ENCODE data around the gene CDK5R1.

Gene CDK5R1

DNA sequence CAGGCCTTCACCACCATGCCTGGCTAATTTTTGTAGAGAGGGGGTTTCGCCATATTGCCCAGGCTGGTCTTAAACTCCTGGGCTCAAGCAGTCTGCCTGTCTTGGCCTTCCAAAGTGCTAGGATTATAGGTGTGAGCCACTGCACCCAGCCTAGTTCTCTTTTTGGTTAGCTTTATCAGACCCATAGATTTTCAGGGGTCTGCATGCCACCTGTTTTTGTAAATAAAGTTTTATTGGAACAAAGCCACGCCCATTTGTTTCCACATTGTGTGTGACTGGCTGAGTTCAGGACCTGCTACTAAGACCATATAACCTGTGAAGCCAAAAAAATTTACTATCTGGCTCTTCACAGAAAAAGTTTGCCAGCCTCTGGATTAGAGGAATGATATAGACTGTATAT lies 34.9 kb upstream of the CDK5R1 start:
- H3K36me3 ChIP-seq (ENCODE audit: insufficient read depth, low read depth, low read length), result peaks cover 95% of the 10 kb centered on the region
- no peaks in the 10 kb centered on the region for H3K27me3 ChIP-seq (ENCODE audit: insufficient read depth, low read length)
- H3K9ac ChIP-seq (ENCODE audit: low read depth, low read length), result no peak overlapping the region
- no peaks in the 10 kb centered on the region for H3K4me1 ChIP-seq (ENCODE audit: insufficient read depth, low read length)
- H3K4me3 ChIP-seq (ENCODE audit: low read length), result no peak overlapping the region
- H3K27ac ChIP-seq (ENCODE audit: low read length), result no peak overlapping the region
- no peaks in the 10 kb centered on the region for H3K9me3 ChIP-seq (ENCODE audit: insufficient read depth, low read depth, low read length)

- no peaks in the 10 kb centered on the region for H3K9me3 ChIP-seq (ENCODE audit: insufficient read depth, low read depth, low read length)
- peaks cover 95% of the 10 kb centered on the region for H3K36me3 ChIP-seq (ENCODE audit: insufficient read depth, low read depth, low read length)
- H3K4me1 ChIP-seq (ENCODE audit: insufficient read depth, low read length), result no peaks in the 10 kb centered on the region
- H3K4me3 ChIP-seq (ENCODE audit: low read length), result no peak overlapping the region
- no peak overlapping the region for H3K9ac ChIP-seq (ENCODE audit: low read depth, low read length)
- no peak overlapping the region for H3K27ac ChIP-seq (ENCODE audit: low read length)
- no peaks in the 10 kb centered on the region for H3K27me3 ChIP-seq (ENCODE audit: insufficient read depth, low read length)
Measured at GRCh38 chr17:32452281-32452680, 34.5 kb upstream of the CDK5R1 start.

DNA sequence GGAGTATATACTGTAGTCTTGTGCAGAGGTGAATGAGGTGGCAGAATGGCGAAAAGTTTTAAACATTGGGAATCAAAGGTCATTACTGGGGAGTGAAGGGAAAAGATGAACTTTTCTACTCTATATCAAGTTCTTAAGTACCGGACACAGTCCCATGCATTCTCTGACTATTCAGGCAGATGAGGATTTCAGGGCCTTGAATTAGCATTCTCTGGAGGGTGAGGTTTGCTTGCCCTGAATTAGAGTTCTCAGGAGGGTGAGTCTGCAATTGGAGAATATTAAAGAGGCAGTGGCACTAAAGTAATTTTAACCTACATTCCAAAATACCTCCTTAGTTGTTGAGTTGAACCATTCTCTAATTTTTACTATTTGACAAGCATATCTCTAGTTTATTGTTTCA lies 33.4 kb upstream of the CDK5R1 start:
- H3K4me3 ChIP-seq (ENCODE audit: low read length), result no peak overlapping the region
- no peaks in the 10 kb centered on the region for H3K27me3 ChIP-seq (ENCODE audit: insufficient read depth, low read length)
- no peak overlapping the region for H3K27ac ChIP-seq (ENCODE audit: low read length)
- peaks cover 95% of the 10 kb centered on the region for H3K36me3 ChIP-seq (ENCODE audit: insufficient read depth, low read depth, low read length)
- H3K4me1 ChIP-seq (ENCODE audit: insufficient read depth, low read length), result no peaks in the 10 kb centered on the region
- no peak overlapping the region for H3K9ac ChIP-seq (ENCODE audit: low read depth, low read length)
- H3K9me3 ChIP-seq (ENCODE audit: insufficient read depth, low read depth, low read length), result no peaks in the 10 kb centered on the region

DNA sequence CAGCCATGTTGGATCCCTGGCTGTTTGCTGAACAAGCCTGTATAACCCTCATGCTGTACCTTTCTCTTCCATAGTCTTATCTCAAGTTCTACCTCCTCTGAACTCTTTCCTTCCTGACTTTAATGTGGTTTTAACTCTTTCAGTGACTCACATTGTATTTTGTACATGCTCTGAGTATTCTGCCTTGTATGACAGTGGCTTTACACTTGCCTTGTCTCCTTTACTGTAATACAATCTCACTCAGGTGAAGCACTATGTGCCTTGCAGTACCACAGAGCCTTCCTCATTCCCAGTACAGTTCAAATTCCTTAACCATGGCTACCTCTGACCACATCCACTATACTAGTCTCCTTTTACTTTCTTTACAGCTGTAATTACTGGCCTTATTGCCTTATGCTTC lies 28.4 kb upstream of the CDK5R1 start:
- no peaks in the 10 kb centered on the region for H3K27me3 ChIP-seq (ENCODE audit: insufficient read depth, low read length)
- H3K4me3 ChIP-seq (ENCODE audit: low read length), result no peak overlapping the region
- H3K4me1 ChIP-seq (ENCODE audit: insufficient read depth, low read length), result no peaks in the 10 kb centered on the region
- no peaks in the 10 kb centered on the region for H3K9me3 ChIP-seq (ENCODE audit: insufficient read depth, low read depth, low read length)
- H3K9ac ChIP-seq (ENCODE audit: low read depth, low read length), result no peak overlapping the region
- H3K27ac ChIP-seq (ENCODE audit: low read length), result no peak overlapping the region
- peaks cover 86% of the 10 kb centered on the region for H3K36me3 ChIP-seq (ENCODE audit: insufficient read depth, low read depth, low read length)

- no peaks in the 10 kb centered on the region for H3K9me3 ChIP-seq (ENCODE audit: insufficient read depth, low read depth, low read length)
- H3K4me3 ChIP-seq (ENCODE audit: low read length), result no peak overlapping the region
Measured at GRCh38 chr17:32460054-32460453, 26.7 kb upstream of the CDK5R1 start.

DNA sequence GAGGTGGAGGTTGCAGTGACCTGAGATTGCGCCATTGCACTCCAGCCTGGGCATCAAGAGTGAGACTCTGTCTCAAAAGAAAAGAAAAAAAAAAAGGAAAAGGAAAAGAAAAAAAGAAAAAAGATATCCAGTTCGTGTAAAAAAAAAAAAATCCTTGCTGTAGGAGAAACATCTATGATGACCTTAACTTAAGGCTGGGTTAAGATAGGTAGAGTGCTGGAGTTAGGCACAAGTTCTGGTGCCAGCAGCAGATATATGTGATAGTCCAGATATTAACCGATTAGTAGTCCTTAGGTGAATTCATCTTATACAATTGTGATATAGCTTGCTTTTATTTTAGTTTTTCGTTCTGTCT lies 25.3 kb upstream of the CDK5R1 start:
- H3K9me3 ChIP-seq (ENCODE audit: insufficient read depth, low read depth, low read length), result no peaks in the 10 kb centered on the region

More at GRCh38 chr17:32460054-32460453, 26.7 kb upstream of the CDK5R1 start:
- no peaks in the 10 kb centered on the region for H3K4me1 ChIP-seq (ENCODE audit: insufficient read depth, low read length)
- H3K27me3 ChIP-seq (ENCODE audit: insufficient read depth, low read length), result no peaks in the 10 kb centered on the region
- H3K36me3 ChIP-seq (ENCODE audit: insufficient read depth, low read depth, low read length), result peaks cover 86% of the 10 kb centered on the region
- no peak overlapping the region for H3K9ac ChIP-seq (ENCODE audit: low read depth, low read length)
- no peak overlapping the region for H3K27ac ChIP-seq (ENCODE audit: low read length)

DNA sequence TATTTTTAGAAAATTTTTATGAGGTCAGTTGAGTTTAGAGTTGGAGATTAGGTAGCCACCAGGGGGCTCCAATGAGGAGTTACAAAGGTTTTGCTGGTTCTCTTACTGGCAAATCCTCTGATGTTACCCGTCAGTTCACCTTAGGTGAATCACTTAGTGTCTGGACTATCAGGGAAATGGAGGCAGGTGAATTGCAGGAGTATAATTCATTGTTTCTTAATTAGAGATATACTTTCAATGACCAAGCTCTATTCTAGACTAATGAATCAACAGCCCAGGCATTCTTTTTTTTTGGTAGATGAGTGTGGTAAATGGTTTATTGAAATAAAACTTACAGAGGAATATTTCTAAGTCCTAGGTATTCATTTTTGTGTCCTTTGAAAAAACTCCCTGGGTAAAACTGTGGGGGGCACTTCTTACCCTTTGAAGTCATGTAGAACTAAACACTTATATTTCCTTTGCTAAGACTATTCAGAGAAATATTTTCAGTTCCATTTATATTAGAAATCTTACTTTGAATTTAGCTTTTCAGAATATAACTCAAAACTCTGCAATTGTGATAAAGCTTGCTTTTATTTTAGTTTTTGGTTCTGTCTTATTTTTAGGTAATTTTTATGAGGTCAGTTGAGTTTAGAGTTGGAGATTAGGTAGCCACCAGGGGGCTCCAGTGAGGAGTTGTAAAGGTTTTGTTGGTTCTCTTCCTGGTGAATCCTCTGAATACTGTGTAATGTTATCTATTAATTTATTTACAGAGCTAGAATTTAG lies 24.8 kb upstream of the CDK5R1 start:
- Histone ChIP-seq H3K4me1 (ENCODE audit: insufficient read depth, low read length) (no peaks in the 10 kb centered on the region), H3K9me3 (ENCODE audit: insufficient read depth, low read depth, low read length) (no peaks in the 10 kb centered on the region), H3K9ac (ENCODE audit: low read depth, low read length) (no peak overlapping the region), H3K27ac (ENCODE audit: low read length) (no peak overlapping the region), H3K27me3 (ENCODE audit: insufficient read depth, low read length) (no peaks in the 10 kb centered on the region), H3K4me3 (ENCODE audit: low read length) (no peak overlapping the region), H3K36me3 (ENCODE audit: insufficient read depth, low read depth, low read length) (peaks cover 90% of the 10 kb centered on the region)

More for the DNA sequence above, 25.3 kb upstream of the CDK5R1 start:
- H3K27me3 ChIP-seq (ENCODE audit: insufficient read depth, low read length), result no peaks in the 10 kb centered on the region
- no peak overlapping the region for H3K9ac ChIP-seq (ENCODE audit: low read depth, low read length)
- no peak overlapping the region for H3K4me3 ChIP-seq (ENCODE audit: low read length)
- H3K36me3 ChIP-seq (ENCODE audit: insufficient read depth, low read depth, low read length), result peaks cover 89% of the 10 kb centered on the region
- H3K4me1 ChIP-seq (ENCODE audit: insufficient read depth, low read length), result no peaks in the 10 kb centered on the region
- H3K27ac ChIP-seq (ENCODE audit: low read length), result no peak overlapping the region

DNA sequence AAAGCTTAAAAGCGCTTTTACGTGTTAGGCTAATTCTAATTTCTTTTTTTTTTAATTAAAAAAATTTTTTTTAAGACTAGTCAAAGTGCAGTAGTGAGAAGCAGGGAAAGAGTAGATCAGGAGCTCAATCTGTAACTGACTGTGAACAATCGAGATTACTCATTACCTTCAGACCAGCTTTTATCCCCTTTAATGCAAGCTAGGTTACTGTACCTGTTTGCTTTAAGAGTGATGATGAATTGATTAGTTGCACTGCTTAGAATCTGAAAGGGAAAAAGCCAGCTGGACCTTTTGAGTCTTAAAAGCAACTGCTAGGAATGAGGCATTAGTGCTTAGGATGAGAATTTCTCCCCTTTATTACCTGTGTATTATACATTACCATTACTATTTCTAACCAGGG lies 23.5 kb upstream of the CDK5R1 start:
- H3K27ac ChIP-seq (ENCODE audit: low read length), result no peak overlapping the region
- H3K27me3 ChIP-seq (ENCODE audit: insufficient read depth, low read length), result no peaks in the 10 kb centered on the region
- no peak overlapping the region for H3K4me3 ChIP-seq (ENCODE audit: low read length)
- no peaks in the 10 kb centered on the region for H3K9me3 ChIP-seq (ENCODE audit: insufficient read depth, low read depth, low read length)
- no peak overlapping the region for H3K9ac ChIP-seq (ENCODE audit: low read depth, low read length)
- H3K36me3 ChIP-seq (ENCODE audit: insufficient read depth, low read depth, low read length), result peaks cover 88% of the 10 kb centered on the region
- no peaks in the 10 kb centered on the region for H3K4me1 ChIP-seq (ENCODE audit: insufficient read depth, low read length)

DNA sequence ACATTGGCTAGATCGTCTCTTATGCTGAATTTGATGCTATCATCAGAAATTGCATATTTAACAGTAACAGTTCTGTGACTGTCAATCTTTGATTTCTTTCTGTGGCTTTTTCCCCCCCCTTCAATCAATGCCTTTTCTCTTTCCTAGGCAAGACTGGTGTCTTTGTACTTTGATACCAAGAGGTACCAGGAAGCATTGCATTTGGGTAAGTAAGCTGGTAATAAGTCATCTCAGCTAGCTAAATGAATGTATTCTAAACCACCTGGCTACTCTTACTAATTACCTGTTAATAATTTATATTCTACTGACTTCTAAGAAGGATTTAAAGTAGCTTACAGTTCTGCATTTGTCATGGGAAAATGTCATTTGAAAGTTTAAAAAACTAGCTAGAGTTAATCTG lies 22.4 kb upstream of the CDK5R1 start:
- Histone ChIP-seq H3K36me3 (ENCODE audit: insufficient read depth, low read depth, low read length) (peaks cover 90% of the 10 kb centered on the region), H3K9me3 (ENCODE audit: insufficient read depth, low read depth, low read length) (no peaks in the 10 kb centered on the region), H3K4me3 (ENCODE audit: low read length) (no peak overlapping the region), H3K4me1 (ENCODE audit: insufficient read depth, low read length) (no peaks in the 10 kb centered on the region), H3K27me3 (ENCODE audit: insufficient read depth, low read length) (no peaks in the 10 kb centered on the region), H3K27ac (ENCODE audit: low read length) (no peak overlapping the region), H3K9ac (ENCODE audit: low read depth, low read length) (no peak overlapping the region)

- Histone ChIP-seq H3K27ac (ENCODE audit: low read length) (no peak overlapping the region), H3K9me3 (ENCODE audit: insufficient read depth, low read depth, low read length) (no peaks in the 10 kb centered on the region), H3K9ac (ENCODE audit: low read depth, low read length) (no peak overlapping the region), H3K4me3 (ENCODE audit: low read length) (no peak overlapping the region), H3K27me3 (ENCODE audit: insufficient read depth, low read length) (no peaks in the 10 kb centered on the region), H3K4me1 (ENCODE audit: insufficient read depth, low read length) (no peaks in the 10 kb centered on the region), H3K36me3 (ENCODE audit: insufficient read depth, low read depth, low read length) (peaks cover 97% of the 10 kb centered on the region)
Measured at GRCh38 chr17:32467949-32468348, 18.8 kb upstream of the CDK5R1 start.

DNA sequence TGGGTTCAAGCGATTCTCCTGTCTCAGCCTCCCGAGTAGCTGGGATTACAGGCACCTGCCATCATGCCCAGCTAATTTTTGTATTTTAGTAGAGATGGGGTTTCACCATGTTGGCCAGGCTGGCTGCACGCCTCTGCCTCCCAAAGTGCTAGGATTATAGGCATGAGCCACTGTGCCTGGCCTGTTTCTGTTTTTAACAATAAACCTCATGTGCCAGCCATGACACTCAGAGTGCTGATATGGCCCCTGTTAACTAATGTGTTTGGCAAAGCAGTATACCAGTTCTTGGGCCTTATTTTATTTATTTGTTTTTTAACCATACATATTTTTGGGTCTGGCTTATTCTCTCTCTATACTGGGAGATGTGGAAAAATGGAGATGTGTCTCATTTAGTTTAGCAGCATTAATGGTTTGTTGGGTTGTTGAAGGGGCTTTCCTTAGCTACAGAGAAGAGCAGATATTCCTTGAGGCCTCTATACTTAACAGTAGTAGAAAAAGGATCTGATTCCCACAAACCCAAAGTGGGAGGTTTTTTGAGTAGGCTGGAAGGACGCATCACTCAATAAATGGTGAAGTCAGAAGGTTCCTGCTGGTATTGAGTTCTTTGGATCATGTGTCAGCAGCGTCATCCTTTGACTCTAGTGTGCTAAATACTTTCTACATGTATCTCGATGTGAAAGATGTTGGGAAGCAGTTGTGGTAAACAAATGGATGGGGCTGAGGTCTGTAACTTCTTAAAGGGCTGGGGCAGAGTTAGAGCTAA lies 16.2 kb upstream of the CDK5R1 start:
- H3K9ac ChIP-seq (ENCODE audit: low read depth, low read length), result no peak overlapping the region
- no peaks in the 10 kb centered on the region for H3K4me1 ChIP-seq (ENCODE audit: insufficient read depth, low read length)
- no peak overlapping the region for H3K27ac ChIP-seq (ENCODE audit: low read length)
- H3K36me3 ChIP-seq (ENCODE audit: insufficient read depth, low read depth, low read length), result peaks cover 97% of the 10 kb centered on the region
- H3K27me3 ChIP-seq (ENCODE audit: insufficient read depth, low read length), result no peaks in the 10 kb centered on the region
- H3K9me3 ChIP-seq (ENCODE audit: insufficient read depth, low read depth, low read length), result no peaks in the 10 kb centered on the region
- no peak overlapping the region for H3K4me3 ChIP-seq (ENCODE audit: low read length)

GRCh38 chr17:32471652-32472051 lies 15.1 kb upstream of the CDK5R1 start:
- Histone ChIP-seq H3K27ac (ENCODE audit: low read length) (no peak overlapping the region), H3K27me3 (ENCODE audit: insufficient read depth, low read length) (no peaks in the 10 kb centered on the region), H3K9me3 (ENCODE audit: insufficient read depth, low read depth, low read length) (no peaks in the 10 kb centered on the region), H3K4me1 (ENCODE audit: insufficient read depth, low read length) (no peaks in the 10 kb centered on the region), H3K9ac (ENCODE audit: low read depth, low read length) (no peak overlapping the region), H3K4me3 (ENCODE audit: low read length) (no peak overlapping the region), H3K36me3 (ENCODE audit: insufficient read depth, low read depth, low read length) (peaks cover 97% of the 10 kb centered on the region)
